NB4 (cell line): ENCODE data around the gene MAGI2.
"Not testable (repeated sequence)": the region's sequence is repeated elsewhere in the genome, so short reads cannot be mapped to it uniquely, and the experiment has no call there.

Source experiments
- DNase-seq: peaks from one replicate; pipeline ENCODE4 v3.0.0; 2010; ENCODE audit warnings: low read depth
- H3K4me3 ChIP-seq: one replicate; pipeline ENCODE4 v1.5.1; 2011; ENCODE audit warnings: mild to moderate bottlenecking, low read depth, low read length, moderate library complexity
- MYC ChIP-seq: IDR thresholded peaks from 2 replicates; pipeline ENCODE4 v1.6.1; 2011; ENCODE audit warnings: low read depth, low read length
- POLR2A ChIP-seq: IDR thresholded peaks from 2 replicates; pipeline ENCODE4 v1.6.1; 2011; ENCODE audit warnings: mild to moderate bottlenecking; ENCODE audit not compliant: insufficient read length; ENCODE audit errors: extremely low read depth
- TF ChIP-seq, protein P1 (sequence below): IDR thresholded peaks from 2 replicates; pipeline ENCODE4 v1.6.1; 2011; ENCODE audit warnings: low read depth, low read length
- TF ChIP-seq, protein P2 (sequence below): IDR thresholded peaks from one replicate; pipeline ENCODE4 v1.5.1; 2012; ENCODE audit warnings: low read depth, low read length

The MAGI2 gene

DNA sequence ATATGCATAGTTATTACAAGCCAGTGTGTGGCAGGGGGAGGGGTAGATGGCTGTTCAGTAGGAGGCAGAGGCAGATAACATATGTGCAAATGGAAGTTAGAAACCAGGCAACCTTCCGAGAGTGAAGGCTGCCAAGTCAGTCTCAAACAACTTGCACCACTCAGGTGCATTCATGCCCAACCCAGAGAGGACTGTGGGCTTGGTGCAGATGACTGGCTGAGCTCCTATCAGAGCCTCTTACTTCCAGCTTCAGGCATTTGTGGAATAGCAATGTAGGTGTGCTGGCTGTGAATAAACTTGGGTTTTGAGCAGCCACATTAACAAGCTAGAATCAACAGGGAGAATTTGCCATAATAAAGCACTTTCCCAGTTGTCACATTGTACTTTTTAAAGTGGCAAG is 865.1 kb downstream of the MAGI2 start:
- H3K4me3 ChIP-seq, result no peak overlapping the region
- TF ChIP-seq MYC (no peak), POLR2A (no peak)
- TF ChIP-seq, protein P1, sequence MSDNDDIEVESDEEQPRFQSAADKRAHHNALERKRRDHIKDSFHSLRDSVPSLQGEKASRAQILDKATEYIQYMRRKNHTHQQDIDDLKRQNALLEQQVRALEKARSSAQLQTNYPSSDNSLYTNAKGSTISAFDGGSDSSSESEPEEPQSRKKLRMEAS, result no peak
- TF ChIP-seq, protein P2, sequence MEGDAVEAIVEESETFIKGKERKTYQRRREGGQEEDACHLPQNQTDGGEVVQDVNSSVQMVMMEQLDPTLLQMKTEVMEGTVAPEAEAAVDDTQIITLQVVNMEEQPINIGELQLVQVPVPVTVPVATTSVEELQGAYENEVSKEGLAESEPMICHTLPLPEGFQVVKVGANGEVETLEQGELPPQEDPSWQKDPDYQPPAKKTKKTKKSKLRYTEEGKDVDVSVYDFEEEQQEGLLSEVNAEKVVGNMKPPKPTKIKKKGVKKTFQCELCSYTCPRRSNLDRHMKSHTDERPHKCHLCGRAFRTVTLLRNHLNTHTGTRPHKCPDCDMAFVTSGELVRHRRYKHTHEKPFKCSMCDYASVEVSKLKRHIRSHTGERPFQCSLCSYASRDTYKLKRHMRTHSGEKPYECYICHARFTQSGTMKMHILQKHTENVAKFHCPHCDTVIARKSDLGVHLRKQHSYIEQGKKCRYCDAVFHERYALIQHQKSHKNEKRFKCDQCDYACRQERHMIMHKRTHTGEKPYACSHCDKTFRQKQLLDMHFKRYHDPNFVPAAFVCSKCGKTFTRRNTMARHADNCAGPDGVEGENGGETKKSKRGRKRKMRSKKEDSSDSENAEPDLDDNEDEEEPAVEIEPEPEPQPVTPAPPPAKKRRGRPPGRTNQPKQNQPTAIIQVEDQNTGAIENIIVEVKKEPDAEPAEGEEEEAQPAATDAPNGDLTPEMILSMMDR, result no peak
- DNase-seq, result no peak

DNA sequence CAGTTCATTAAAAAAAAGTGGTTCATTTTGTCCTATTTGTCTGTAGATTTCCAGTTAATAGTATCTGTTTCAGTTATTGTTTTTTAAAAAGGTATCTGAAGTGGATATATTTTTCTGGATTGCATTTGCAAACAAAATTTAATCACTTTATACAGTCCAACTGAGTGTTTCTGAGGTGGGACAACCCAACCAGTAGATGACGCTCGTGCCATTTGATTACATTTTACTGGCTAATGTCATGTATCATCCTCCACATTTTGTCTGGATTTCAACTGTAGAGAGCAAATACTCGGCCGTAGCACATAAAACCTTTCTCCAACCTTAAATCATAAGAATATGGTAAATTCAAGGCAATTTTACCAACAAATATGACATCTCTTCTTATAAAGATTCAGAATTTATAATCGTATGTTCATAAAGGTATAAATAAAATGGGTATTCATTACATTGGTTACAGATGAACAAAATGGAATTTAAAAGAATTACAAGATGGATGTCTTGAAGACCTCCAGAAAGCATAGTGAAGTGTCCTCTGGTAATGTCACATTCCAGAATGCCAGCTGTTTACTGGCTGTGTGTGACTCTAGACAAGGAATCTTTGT is 865.9 kb downstream of the MAGI2 start:
- H3K4me3 ChIP-seq, result no peak overlapping the region
- DNase-seq, result peak; percentile 56
- TF ChIP-seq, protein P2, result peak; percentile 56
- TF ChIP-seq POLR2A, result no peak
- no peak for TF ChIP-seq MYC
- TF ChIP-seq, protein P1, result no peak

DNA sequence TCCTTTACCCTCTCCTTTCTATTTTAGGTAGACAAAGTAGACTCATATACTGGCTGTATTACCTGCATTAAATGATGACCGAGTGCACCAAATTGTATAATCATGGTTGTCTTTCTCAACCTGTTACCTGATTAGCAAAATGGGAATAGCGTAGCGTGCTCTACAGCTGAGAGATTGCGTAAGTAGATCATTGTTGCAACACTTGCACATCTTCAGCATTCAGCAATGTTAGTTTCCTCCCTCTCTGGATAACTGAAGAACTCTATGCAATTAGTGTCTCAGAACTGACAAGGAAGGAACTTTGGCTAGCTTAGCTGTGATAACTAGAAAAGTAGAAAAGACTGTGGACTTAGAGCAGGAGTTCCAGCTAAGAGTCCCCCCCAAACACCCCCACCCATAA is 867.5 kb downstream of the MAGI2 start:
- peak; percentile 32 for DNase-seq
- H3K4me3 ChIP-seq, result no peak overlapping the region
- TF ChIP-seq, protein P2, result no peak
- no peak for TF ChIP-seq MYC
- TF ChIP-seq POLR2A, result no peak
- TF ChIP-seq, protein P1, result no peak

DNA sequence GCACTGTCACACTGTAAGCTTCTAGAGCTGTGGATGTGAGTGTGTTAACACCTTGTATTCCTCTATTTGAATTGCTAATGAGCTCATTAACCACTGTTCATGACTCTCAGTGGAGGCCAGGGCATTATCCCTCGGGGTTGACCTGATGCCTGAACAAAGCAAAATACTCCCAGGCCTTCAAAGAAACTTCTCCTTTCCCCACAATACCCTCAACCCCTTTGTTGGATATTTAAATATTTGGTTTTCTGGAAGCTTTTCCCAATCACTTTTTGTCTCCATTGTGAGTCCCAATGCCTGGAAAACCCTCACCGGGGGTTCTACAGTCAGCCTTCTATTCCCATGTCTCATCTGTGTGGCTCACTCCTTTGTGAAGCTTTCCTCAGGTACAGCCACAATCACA is 874.8 kb downstream of the MAGI2 start:
- H3K4me3 ChIP-seq, result no peak overlapping the region
- no peak for TF ChIP-seq POLR2A
- no peak for DNase-seq

DNA sequence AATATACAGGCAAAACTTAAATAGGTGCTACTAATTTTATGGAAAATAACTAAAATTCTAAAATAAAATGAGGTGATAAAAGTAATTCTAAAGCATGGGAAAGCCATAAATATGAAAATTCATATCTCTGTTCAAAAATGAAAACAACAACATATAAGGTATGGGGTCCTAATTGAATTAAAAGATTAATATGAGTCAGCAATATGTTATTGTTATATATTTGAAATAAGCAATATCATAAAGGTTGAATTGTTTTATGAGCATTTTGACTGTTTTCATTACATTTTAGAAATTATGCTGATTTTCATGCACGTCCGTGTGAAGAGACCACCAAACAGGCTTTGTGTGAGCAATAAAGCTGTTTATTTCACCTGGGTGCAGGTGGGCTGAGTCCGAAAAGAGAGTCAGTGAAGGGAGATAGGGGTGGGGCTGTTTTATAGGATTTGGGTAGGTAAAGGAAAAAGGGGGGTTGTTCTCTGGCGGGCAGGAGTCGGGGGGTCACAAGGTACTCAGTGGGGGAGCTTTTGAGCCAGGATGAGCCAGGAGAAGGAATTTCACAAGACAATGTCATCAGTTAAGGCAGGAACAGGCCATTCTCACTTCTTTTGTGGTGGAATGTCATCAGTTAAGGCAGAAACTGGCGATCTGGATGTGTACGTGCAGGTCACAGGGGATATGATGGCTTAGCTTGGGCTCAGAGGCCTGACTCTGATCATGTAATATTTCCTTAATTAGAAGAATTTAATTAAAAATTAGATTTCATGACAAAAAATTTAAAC is 876.1 kb downstream of the MAGI2 start:
- not testable (repeated sequence) for DNase-seq, H3K4me3 ChIP-seq

DNA sequence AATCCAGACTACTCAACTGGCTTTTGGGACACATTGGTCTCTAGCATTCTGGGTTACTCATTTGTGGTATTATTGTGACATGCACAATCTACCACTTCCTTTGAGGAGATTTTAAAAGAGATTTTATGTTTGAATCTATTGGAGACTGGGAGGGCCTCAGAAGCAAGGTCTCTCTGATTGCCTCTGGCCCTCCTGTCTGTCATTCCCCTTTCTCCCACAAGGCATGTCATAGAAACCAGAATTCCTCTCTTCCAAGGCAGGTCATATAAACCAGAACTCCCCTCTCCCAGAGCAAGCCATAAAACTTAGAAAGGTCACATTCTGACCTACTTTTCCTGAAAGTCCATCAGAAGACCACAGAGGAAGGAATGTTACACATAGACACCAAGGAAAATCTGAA is 877.2 kb downstream of the MAGI2 start:
- peak; percentile 21 for DNase-seq
- H3K4me3 ChIP-seq, result no peak overlapping the region
- TF ChIP-seq, protein P1, result no peak
- TF ChIP-seq, protein P2, result no peak

DNA sequence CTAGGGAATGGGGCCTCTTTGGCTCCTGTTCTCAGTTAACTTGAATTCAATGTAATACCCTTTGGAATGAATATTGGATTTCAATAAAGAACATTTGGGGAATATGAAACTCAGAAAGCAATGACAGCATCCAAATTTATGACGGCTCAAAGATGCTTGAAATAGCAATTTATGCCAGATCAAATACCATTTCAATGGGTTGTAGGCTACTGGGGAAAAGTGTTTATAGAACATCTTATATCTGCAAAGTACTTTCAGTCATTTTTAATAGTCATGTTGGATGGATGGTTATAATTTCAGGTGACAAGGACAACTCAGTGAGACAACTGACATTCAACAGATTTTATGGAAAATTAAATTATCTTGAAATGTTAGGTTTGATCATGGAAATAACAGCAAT is 882.2 kb downstream of the MAGI2 start:
- DNase-seq, result no peak
- no peak overlapping the region for H3K4me3 ChIP-seq
- TF ChIP-seq MYC (no peak), POLR2A (no peak)
- TF ChIP-seq, protein P2, result no peak
- TF ChIP-seq, protein P1, result no peak
